Measurements from ENCODE around the gene PHACTR3. TPM values are rescaled to one million over a fixed set of nuclear protein-coding genes. Genes with fewer than 3 reads are reported as not detected.

The PHACTR3 gene
- total RNA-seq, 1 donor from 2014 or later: 22.3 TPM

- Mint-ChIP-seq H3K27me3 (ENCODE audit: low read depth) (peaks cover 30% of the 10 kb centered on the region), H3K4me3 (no peak overlapping the region), H3K36me3 (ENCODE audit: low read depth) (no peaks in the 10 kb centered on the region), H3K9me3 (no peaks in the 10 kb centered on the region), H3K4me1 (peaks cover 6% of the 10 kb centered on the region), H3K27ac (ENCODE audit: unreplicated experiment) (no peak overlapping the region)
- DNase-seq (ENCODE audit: low read depth, low spot score): no peak
- no peak for TF ChIP-seq CTCF (conservative IDR thresholded peaks at IDR 0.05)
Observed at GRCh38 chr20:59686404-59687346, 82.3 kb downstream of the PHACTR3 start.

GRCh38 chr20:59688356-59688755 is 84.0 kb downstream of the PHACTR3 start:
- peak overlapping the region; percentile 65 for H3K27ac Mint-ChIP-seq (ENCODE audit: unreplicated experiment)
- DNase-seq (ENCODE audit: low read depth, low spot score): no peak
- TF ChIP-seq CTCF (conservative IDR thresholded peaks at IDR 0.05): no peak
- no peaks in the 10 kb centered on the region for H3K36me3 Mint-ChIP-seq (ENCODE audit: low read depth)
- H3K27me3 Mint-ChIP-seq (ENCODE audit: low read depth): peaks cover 46% of the 10 kb centered on the region
- no peaks in the 10 kb centered on the region for H3K9me3 Mint-ChIP-seq
- peaks cover 6% of the 10 kb centered on the region for H3K4me1 Mint-ChIP-seq
- H3K4me3 Mint-ChIP-seq: no peak overlapping the region

- H3K27ac Mint-ChIP-seq (ENCODE audit: unreplicated experiment): no peak overlapping the region
- H3K4me3 Mint-ChIP-seq: no peak overlapping the region
- peaks cover 6% of the 10 kb centered on the region for H3K4me1 Mint-ChIP-seq
- no peaks in the 10 kb centered on the region for H3K9me3 Mint-ChIP-seq
- peaks cover 51% of the 10 kb centered on the region for H3K27me3 Mint-ChIP-seq (ENCODE audit: low read depth)
- no peak for TF ChIP-seq CTCF (conservative IDR thresholded peaks at IDR 0.05)
- no peaks in the 10 kb centered on the region for H3K36me3 Mint-ChIP-seq (ENCODE audit: low read depth)
- DNase-seq (ENCODE audit: low read depth, low spot score): no peak
Observed at GRCh38 chr20:59688999-59689398, 84.7 kb downstream of the PHACTR3 start.

GRCh38 chr20:59690101-59690500 is 85.8 kb downstream of the PHACTR3 start:
- Mint-ChIP-seq H3K27me3 (ENCODE audit: low read depth) (peaks cover 62% of the 10 kb centered on the region), H3K9me3 (no peaks in the 10 kb centered on the region), H3K27ac (ENCODE audit: unreplicated experiment) (no peak overlapping the region), H3K4me1 (peaks cover 6% of the 10 kb centered on the region), H3K4me3 (no peak overlapping the region), H3K36me3 (ENCODE audit: low read depth) (no peaks in the 10 kb centered on the region)
- TF ChIP-seq CTCF (conservative IDR thresholded peaks at IDR 0.05): no peak
- DNase-seq (ENCODE audit: low read depth, low spot score): no peak

GRCh38 chr20:59690976-59691375 is 86.6 kb downstream of the PHACTR3 start:
- H3K27me3 Mint-ChIP-seq (ENCODE audit: low read depth): peaks cover 71% of the 10 kb centered on the region

More at GRCh38 chr20:59690976-59691375, 86.6 kb downstream of the PHACTR3 start:
- Mint-ChIP-seq H3K4me1 (peaks cover 7% of the 10 kb centered on the region), H3K9me3 (no peaks in the 10 kb centered on the region), H3K36me3 (ENCODE audit: low read depth) (no peaks in the 10 kb centered on the region), H3K4me3 (no peak overlapping the region), H3K27ac (ENCODE audit: unreplicated experiment) (no peak overlapping the region)
- no peak for TF ChIP-seq CTCF (conservative IDR thresholded peaks at IDR 0.05)
- DNase-seq (ENCODE audit: low read depth, low spot score): no peak
